Head of caudate nucleus (tissue), 42 donors: Measurements from ENCODE around the gene STT3B.
"Not testable (repeated sequence)": the region's sequence is repeated elsewhere in the genome, so short reads cannot be mapped to it uniquely, and the experiment has no call there.

ENCODE experiments used
- DNase-seq, 42 donors: peaks; one replicate each; pipeline versions ENCODE4 v3.0.0 to v3.0.0-alpha.2; 2020 to 2021; ENCODE audit warnings: mixed read lengths in 7 of 42
- intact Hi-C: fragments of 100-400 bp; cut with DNase I; formaldehyde crosslinking; loops from one replicate; pipeline ENCODE4 v1.15.0; 2022

STT3B gene

DNA sequence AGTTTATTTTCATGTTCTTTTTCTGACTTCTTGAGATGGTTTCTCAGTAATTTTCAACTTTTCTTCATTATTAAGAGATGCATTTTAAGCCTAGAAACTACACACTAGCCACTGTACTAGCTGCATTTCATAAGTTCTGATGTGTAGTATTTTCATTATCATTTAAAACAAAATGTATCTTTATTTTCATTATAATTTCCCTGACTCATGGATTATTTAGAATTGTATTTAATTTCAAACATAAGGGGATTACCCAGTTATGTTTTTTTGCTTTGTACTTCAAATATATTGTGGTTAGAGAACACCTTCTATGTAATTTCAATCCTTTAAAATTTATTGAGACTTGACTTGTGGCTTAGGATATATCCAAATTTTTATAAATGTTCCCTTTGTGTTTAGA lies 44.5 kb downstream of the STT3B start:
- intact Hi-C loops: no loop called here
- no peak for DNase-seq

GRCh38 chr3:31579828-31580227 lies 47.1 kb downstream of the STT3B start:
- DNase-seq: no peak

GRCh38 chr3:31580645-31581044 lies 47.9 kb downstream of the STT3B start:
- intact Hi-C loops: no loop called here
- DNase-seq: no peak

More at GRCh38 chr3:31579828-31580227, 47.1 kb downstream of the STT3B start:
- intact Hi-C loops: no loop called here

GRCh38 chr3:31581660-31582059 lies 48.9 kb downstream of the STT3B start:
- no peak for DNase-seq
- intact Hi-C loops: no loop called here

GRCh38 chr3:31589228-31589627 lies 56.5 kb downstream of the STT3B start:
- DNase-seq: no peak
- intact Hi-C loops: no loop called here

DNA sequence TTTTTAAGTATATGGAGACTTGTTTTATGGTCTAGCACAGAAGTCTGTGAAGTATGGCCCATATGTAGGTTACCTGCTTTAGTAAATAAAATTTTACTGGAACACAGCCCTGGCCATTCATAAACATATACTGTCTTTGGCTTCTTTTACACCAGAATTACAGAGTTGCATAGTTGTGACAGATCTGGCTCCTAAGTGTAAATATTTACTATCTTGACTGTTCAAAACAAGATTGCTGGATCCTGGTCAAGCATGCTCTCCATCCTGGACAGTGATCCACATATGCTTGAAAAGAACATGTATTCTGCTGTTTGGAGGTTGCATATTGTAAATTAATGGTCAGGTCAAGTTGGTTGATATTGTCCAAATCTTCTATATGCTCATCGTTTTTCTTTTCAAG lies 57.9 kb downstream of the STT3B start:
- intact Hi-C loops: no loop called here
- DNase-seq: no peak

DNA sequence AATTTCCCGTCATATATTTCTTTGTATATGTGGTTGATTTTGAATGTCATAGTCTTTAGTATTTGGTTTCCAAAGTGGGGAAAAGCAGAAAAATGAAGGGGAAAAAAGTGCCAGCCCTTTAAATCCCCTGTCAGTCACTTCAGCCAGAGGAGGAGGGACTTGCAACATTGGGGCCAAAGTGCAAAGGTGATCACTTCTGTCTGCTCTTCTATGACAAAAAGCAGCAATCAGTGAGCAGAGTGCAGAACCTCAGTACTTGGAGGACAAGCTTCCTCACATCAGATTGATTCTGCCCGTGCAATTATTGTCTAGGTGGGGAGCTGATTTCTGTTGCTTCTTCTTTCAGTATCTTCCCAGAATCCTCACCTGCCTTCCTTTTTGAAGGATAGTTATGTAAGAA lies 60.0 kb downstream of the STT3B start:
- intact Hi-C loops: no loop called here
- no peak for DNase-seq

- DNase-seq: no peak
- intact Hi-C loops: no loop called here
Observed at GRCh38 chr3:31596176-31596575, 63.5 kb downstream of the STT3B start.

DNA sequence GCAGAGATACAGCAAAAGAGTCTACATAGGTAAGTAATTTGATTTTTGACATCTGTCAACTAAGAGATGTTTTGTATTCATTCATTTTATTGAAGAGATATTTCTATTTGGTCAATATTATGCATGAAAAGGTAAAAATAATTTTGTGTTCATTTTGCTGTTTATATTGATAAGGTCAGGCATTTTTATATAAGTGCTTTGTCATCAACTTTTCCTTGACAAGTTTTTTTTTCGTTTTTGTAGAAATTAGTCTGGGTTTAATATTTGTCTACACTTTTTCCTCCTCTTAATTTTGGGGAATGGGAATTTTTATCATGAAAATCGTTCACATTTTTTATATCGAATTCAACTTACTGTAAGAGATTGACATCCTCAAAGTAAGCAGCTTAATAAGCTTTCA lies 67.7 kb downstream of the STT3B start:
- intact Hi-C loops: no loop called here
- DNase-seq: no peak

DNA sequence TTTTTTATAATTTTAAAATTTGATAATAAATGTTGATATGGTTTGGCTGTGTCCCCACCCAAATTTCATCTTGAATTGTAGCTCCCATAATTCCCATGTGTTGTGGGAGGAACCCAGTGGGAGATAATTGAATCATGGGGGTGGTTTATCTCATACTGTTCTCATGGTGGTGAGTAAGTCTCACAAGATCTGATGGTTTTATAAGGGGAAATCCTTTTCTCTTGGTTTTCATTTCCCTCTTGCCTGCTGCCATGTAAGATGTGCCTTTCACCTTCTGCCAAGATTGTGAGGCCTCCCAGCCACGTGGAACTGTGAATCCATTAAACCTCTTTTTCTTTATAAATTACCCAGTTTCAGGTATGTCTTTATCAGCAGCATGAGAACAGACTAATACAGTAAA lies 72.6 kb downstream of the STT3B start:
- intact Hi-C loops, DNase-seq: not testable (repeated sequence)

DNA sequence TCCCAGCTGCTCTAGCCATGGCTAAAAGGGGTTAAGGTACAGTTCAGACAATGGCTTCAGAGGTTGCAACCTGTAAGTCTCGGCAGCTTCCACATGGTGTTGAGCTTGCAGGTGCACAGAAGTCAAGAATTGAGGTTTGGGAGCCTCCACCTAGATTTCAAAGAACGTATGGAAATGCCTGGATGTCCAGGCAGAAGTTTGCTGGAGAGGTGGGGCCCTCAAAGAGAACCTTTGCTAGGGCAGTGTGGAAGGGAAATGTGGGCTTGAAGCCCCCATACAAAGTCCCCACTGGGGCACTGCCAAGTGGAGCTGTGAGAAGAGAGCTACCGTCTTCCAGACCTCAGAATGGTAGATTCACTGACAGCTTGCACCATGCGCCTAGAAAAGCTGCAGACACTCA lies 73.7 kb downstream of the STT3B start:
- DNase-seq: no peak
- intact Hi-C loops: no loop called here

DNA sequence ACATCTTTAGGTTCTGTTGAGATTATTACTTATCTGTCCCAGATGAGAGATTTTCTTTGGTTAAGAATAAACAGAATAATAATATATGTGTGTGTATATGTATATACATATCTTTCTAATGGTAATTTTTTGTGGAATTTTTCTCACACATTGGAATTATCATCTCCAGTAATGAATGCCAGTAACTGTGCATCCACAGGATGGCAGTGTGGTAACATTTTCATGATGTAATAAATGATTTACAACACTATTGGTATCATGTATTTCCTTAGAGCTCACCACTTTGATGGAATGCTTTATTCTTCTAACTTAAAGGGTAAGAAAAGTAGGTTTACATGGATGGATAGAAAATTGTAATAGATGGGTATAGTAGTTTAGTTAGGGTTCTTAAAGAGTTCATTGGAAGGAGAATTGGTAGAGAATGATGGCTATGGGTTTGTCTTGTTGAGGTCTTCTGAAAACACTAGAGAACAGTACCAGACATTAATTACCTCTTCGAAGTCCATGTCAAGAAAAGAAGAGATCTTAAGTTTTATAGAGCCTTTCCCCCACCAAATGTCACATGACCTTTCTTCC lies 78.1 kb downstream of the STT3B start:
- intact Hi-C loops: no loop called here
- peak in 8 of 42 donors; percentile 4 to 26 (median 10) for DNase-seq

- intact Hi-C loops: no loop called here
- DNase-seq: no peak
Observed at GRCh38 chr3:31613177-31613576, 80.5 kb downstream of the STT3B start.

DNA sequence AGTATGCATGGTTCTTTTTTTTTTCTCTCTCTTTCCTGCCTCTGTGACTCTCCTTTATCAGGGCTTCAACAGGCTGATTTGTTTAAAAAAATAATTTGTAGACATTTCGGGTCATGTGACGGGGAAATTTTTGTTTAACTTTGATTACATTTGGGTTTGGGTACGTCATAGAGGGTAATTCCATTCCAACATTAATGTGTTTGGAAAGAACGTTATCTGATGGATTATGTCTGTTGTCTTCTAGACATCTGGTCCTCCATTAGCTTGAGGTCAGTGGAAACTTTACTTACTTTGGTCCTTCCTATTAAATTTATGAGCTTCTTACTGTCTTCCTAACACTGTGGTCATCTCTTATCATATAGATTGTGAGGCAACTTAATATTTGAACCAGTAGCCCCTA lies 80.9 kb downstream of the STT3B start:
- intact Hi-C loops: no loop called here

DNA sequence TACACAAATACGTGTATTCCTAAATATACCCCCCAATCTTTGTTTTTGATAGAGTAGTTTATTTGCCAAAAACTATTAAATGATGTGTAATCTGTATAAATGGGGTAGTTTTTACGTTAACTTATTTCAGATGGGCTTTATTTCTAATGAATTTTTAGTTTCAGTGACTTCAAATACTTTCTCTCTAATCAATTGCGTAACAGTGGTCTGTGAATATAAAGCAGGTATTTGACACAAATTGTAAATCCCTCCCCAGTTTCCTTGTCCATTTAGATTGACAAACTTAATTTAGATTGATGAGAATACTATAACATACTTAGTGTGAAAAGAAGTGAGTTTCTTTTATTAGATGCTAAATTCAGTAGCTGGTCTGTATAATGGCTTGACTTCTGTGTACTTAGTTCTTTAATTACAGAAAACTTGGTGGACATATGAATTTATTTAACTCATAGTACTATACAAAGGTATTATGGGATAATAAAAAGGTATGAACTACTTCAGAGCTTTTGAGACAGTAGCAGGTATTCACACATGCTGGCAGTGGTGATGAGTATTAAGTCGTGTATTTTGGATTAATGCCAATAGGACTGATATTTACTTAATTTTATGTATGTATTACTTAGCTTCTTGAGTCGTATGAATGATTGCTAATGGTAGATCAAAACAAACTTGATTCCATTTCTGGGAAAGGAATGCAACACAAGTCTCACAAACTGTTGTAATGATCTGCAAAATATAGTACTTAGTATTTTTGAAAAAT lies 81.6 kb downstream of the STT3B start:
- intact Hi-C loops: no loop called here

More for the DNA sequence above, 80.9 kb downstream of the STT3B start:
- DNase-seq: no peak

DNA sequence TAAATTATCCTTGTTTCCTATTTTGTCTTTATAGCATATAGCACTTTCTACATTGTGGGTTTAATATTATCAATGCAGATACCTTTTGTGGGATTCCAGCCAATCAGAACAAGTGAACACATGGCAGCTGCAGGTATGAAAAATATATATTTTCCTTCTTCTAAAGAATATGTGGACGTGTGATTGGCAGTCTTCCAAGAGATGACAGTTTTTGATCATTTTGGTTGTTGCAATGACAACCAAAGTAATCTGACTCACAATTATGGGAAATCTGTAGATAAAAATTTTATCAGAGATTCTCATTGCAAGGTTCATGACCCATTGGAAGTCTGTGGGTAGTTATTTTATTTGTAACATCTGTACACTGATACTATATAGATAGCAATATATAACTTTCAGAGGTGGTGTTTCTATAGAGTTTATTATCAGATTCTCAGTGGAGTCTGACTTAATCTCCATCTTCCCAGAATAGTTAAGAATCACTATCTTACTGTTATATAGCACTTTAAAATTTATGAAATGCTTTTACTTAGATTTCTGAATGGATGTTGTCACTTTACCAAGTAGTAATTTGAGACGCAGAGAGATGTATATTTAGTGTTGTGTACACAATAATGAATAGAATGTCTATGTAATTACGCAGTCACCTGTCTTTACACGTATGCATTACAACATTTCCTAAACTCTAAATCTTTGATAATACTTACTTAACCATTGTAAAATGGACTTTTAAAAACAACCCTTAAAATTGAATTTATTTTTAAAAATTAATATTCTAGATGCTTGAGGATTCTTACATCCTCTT lies 82.5 kb downstream of the STT3B start:
- DNase-seq: no peak
- intact Hi-C loops: no loop called here

More for the DNA sequence above, 81.6 kb downstream of the STT3B start:
- DNase-seq: no peak

DNA sequence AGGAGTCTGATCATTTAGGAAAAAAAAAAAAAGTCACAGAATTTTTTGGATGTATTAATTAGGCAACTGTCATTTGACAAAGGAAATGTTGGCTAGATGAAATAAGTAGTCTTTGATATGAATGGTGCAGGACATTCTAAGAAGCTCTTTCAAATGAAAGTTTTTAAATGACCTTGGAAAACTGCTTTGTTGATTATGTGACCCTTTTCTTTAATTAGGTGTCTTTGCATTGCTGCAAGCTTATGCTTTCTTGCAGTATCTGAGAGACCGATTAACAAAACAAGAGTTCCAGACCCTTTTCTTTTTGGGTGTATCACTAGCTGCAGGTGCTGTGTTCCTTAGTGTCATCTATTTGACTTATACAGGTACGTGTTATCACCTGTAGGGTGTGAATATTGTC lies 84.0 kb downstream of the STT3B start:
- DNase-seq: no peak
- intact Hi-C loops: no loop called here

DNA sequence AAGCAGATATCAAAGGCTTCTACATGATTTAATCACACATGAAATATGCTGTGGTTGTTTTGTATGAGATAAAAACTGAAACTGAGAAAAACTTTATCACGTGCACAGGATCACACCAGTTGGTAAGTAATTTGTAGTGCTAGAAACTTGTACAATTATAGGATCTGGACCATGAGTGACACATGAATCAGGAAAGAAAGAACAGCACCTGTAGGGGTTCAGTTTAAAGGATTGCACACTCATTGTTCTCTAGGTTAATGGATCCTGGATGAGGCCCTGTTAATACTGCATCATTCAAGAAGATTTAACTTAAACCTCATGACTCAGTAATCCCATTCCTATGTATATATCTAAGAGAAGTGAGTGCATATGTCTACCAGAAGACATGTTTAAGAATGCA lies 87.9 kb downstream of the STT3B start:
- DNase-seq: no peak
- intact Hi-C loops: no loop called here

GRCh38 chr3:31621314-31621713 lies 88.6 kb downstream of the STT3B start:
- intact Hi-C loops: no loop called here
- no peak for DNase-seq

DNA sequence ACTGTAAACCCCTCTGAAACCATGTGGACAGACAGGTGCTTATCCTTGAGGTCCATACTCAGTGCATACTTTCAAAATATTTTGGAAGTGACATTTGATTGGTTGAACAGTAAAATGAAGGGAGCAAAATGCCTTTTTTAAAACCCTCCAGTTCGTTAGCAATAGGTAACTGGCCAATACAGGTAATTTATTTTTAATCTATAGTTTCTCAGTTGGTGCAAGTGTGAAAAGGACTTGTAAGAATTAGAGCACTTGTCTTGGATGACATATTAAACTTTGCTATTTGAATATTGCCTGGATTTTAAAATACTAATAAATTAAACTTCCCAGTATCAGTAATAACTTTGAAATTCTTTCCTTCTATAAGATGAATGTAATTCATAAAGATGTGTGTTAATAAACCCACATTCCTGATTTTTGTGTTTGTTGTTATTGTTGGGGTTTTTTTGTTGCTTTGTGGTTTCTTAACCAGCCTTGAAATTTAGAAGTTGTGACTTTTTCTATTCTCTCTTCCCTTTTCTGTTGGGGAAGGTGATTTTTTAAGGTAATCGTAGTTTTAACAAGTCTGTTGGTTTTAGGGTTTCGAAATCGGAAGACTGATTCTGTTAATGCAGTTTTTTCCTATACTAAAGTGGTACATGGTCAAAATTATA lies 90.0 kb downstream of the STT3B start:
- DNase-seq: no peak
- intact Hi-C loops: no loop called here
